T-helper 2 cell treated with Interferon-gamma antibody and Interleukin-4, amounts not matched to agents 5 μg/mL and 100 μg/mL, for 36 hours (primary cell): Measurements from ENCODE around the gene PDE6B.
"Not testable (repeated sequence)": the region's sequence is repeated elsewhere in the genome, so short reads cannot be mapped to it uniquely, and the experiment has no call there.

Experiments
- DNase-seq: peaks from one replicate; pipeline ENCODE4 v3.0.0; 2021; ENCODE audit warnings: low spot score
- H3K27ac Mint-ChIP-seq: one replicate; pipeline ENCODE4 v1.8.0; 2021; ENCODE audit warnings: mild to moderate bottlenecking, mixed read lengths
- H3K27me3 Mint-ChIP-seq: one replicate; pipeline ENCODE4 v1.8.0; 2021; ENCODE audit warnings: low read depth, mixed read lengths
- H3K36me3 Mint-ChIP-seq: one replicate; pipeline ENCODE4 v1.8.0; 2021; ENCODE audit warnings: low read depth, mixed read lengths
- H3K4me1 Mint-ChIP-seq: one replicate; pipeline ENCODE4 v1.8.0; 2021; ENCODE audit warnings: low read depth, mixed read lengths
- H3K4me3 Mint-ChIP-seq: one replicate; pipeline ENCODE4 v1.8.0; 2022; ENCODE audit warnings: mild to moderate bottlenecking, moderate library complexity, mixed read lengths
- H3K9me3 Mint-ChIP-seq: one replicate; pipeline ENCODE4 v1.8.0; 2021; ENCODE audit warnings: mixed read lengths

Gene PDE6B

GRCh38 chr4:633406-633805, 8.0 kb downstream of the PDE6B start:
- Mint-ChIP-seq H3K9me3 (peaks cover 20% of the 10 kb centered on the region), H3K27ac (no peak overlapping the region)

GRCh38 chr4:633976-634598, 8.7 kb downstream of the PDE6B start:
- H3K27me3 Mint-ChIP-seq: no peaks in the 10 kb centered on the region
- H3K9me3 Mint-ChIP-seq: peaks cover 20% of the 10 kb centered on the region
- H3K36me3 Mint-ChIP-seq: no peaks in the 10 kb centered on the region
- H3K4me1 Mint-ChIP-seq: no peaks in the 10 kb centered on the region
- no peak overlapping the region for H3K4me3 Mint-ChIP-seq
- no peak overlapping the region for H3K27ac Mint-ChIP-seq
- no peak for DNase-seq

More at GRCh38 chr4:633406-633805, 8.0 kb downstream of the PDE6B start:
- Mint-ChIP-seq H3K4me1 (no peaks in the 10 kb centered on the region), H3K36me3 (no peaks in the 10 kb centered on the region), H3K4me3 (no peak overlapping the region), H3K27me3 (no peaks in the 10 kb centered on the region)
- no peak for DNase-seq

GRCh38 chr4:634599-634985, 9.2 kb downstream of the PDE6B start:
- no peaks in the 10 kb centered on the region for H3K36me3 Mint-ChIP-seq
- no peak overlapping the region for H3K4me3 Mint-ChIP-seq
- H3K4me1 Mint-ChIP-seq: no peaks in the 10 kb centered on the region
- DNase-seq: no peak
- H3K9me3 Mint-ChIP-seq: peaks cover 20% of the 10 kb centered on the region
- H3K27ac Mint-ChIP-seq: no peak overlapping the region
- H3K27me3 Mint-ChIP-seq: no peaks in the 10 kb centered on the region

GRCh38 chr4:635066-635835, 9.9 kb downstream of the PDE6B start:
- H3K4me1 Mint-ChIP-seq, H3K27ac Mint-ChIP-seq, H3K36me3 Mint-ChIP-seq, H3K4me3 Mint-ChIP-seq, H3K27me3 Mint-ChIP-seq, DNase-seq: not testable (repeated sequence)
- peaks cover 20% of the 10 kb centered on the region for H3K9me3 Mint-ChIP-seq

GRCh38 chr4:635851-636627, 10.7 kb downstream of the PDE6B start:
- Mint-ChIP-seq H3K9me3 (peaks cover 16% of the 10 kb centered on the region), H3K27me3 (no peaks in the 10 kb centered on the region)

GRCh38 chr4:636628-637159, 11.3 kb downstream of the PDE6B start:
- Mint-ChIP-seq H3K4me1 (no peaks in the 10 kb centered on the region), H3K9me3 (peaks cover 11% of the 10 kb centered on the region), H3K27me3 (no peaks in the 10 kb centered on the region), H3K27ac (no peak overlapping the region), H3K4me3 (no peak overlapping the region), H3K36me3 (no peaks in the 10 kb centered on the region)
- no peak for DNase-seq

More at GRCh38 chr4:635851-636627, 10.7 kb downstream of the PDE6B start:
- no peak for DNase-seq
- no peaks in the 10 kb centered on the region for H3K4me1 Mint-ChIP-seq
- no peaks in the 10 kb centered on the region for H3K36me3 Mint-ChIP-seq
- H3K4me3 Mint-ChIP-seq: no peak overlapping the region
- H3K27ac Mint-ChIP-seq: no peak overlapping the region

- H3K36me3 Mint-ChIP-seq: no peaks in the 10 kb centered on the region
- H3K27ac Mint-ChIP-seq: no peak overlapping the region
- no peak for DNase-seq
- no peaks in the 10 kb centered on the region for H3K4me1 Mint-ChIP-seq
- no peaks in the 10 kb centered on the region for H3K27me3 Mint-ChIP-seq
- H3K9me3 Mint-ChIP-seq: peaks cover 2% of the 10 kb centered on the region
- H3K4me3 Mint-ChIP-seq: no peak overlapping the region
Observed at GRCh38 chr4:637536-638280, 12.3 kb downstream of the PDE6B start.

- H3K27me3 Mint-ChIP-seq, H3K4me3 Mint-ChIP-seq, H3K4me1 Mint-ChIP-seq, DNase-seq, H3K36me3 Mint-ChIP-seq, H3K27ac Mint-ChIP-seq: not testable (repeated sequence)
- H3K9me3 Mint-ChIP-seq: peaks cover 12% of the 10 kb centered on the region
Observed at GRCh38 chr4:642366-642765, 17.0 kb downstream of the PDE6B start.

GRCh38 chr4:646460-646859, 21.1 kb downstream of the PDE6B start:
- DNase-seq: no peak
- no peak overlapping the region for H3K27ac Mint-ChIP-seq
- no peaks in the 10 kb centered on the region for H3K4me1 Mint-ChIP-seq
- no peaks in the 10 kb centered on the region for H3K36me3 Mint-ChIP-seq
- H3K27me3 Mint-ChIP-seq: no peaks in the 10 kb centered on the region
- H3K4me3 Mint-ChIP-seq: peak overlapping the region; percentile 49
- peaks cover 12% of the 10 kb centered on the region for H3K9me3 Mint-ChIP-seq

- no peaks in the 10 kb centered on the region for H3K27me3 Mint-ChIP-seq
- peaks cover 12% of the 10 kb centered on the region for H3K9me3 Mint-ChIP-seq
Observed at GRCh38 chr4:647481-647880, 22.1 kb downstream of the PDE6B start.

GRCh38 chr4:648579-649292, 23.4 kb downstream of the PDE6B start:
- Mint-ChIP-seq H3K4me1 (no peaks in the 10 kb centered on the region), H3K36me3 (no peaks in the 10 kb centered on the region), H3K9me3 (peaks cover 12% of the 10 kb centered on the region), H3K27me3 (no peaks in the 10 kb centered on the region), H3K27ac (no peak overlapping the region), H3K4me3 (no peak overlapping the region)
- DNase-seq: no peak

More at GRCh38 chr4:647481-647880, 22.1 kb downstream of the PDE6B start:
- Mint-ChIP-seq H3K4me3 (no peak overlapping the region), H3K4me1 (no peaks in the 10 kb centered on the region), H3K27ac (no peak overlapping the region), H3K36me3 (no peaks in the 10 kb centered on the region)
- DNase-seq: no peak

- no peaks in the 10 kb centered on the region for H3K36me3 Mint-ChIP-seq
- no peak for DNase-seq
- H3K27me3 Mint-ChIP-seq: no peaks in the 10 kb centered on the region
- no peaks in the 10 kb centered on the region for H3K4me1 Mint-ChIP-seq
- H3K27ac Mint-ChIP-seq: no peak overlapping the region
- H3K4me3 Mint-ChIP-seq: no peak overlapping the region
- H3K9me3 Mint-ChIP-seq: peaks cover 8% of the 10 kb centered on the region
Observed at GRCh38 chr4:649293-649625, 23.9 kb downstream of the PDE6B start.

GRCh38 chr4:649751-650310, 24.5 kb downstream of the PDE6B start:
- no peak for DNase-seq

More at GRCh38 chr4:649751-650310, 24.5 kb downstream of the PDE6B start:
- H3K4me1 Mint-ChIP-seq: no peaks in the 10 kb centered on the region
- no peaks in the 10 kb centered on the region for H3K27me3 Mint-ChIP-seq
- H3K36me3 Mint-ChIP-seq: no peaks in the 10 kb centered on the region
- no peak overlapping the region for H3K27ac Mint-ChIP-seq
- peaks cover 6% of the 10 kb centered on the region for H3K9me3 Mint-ChIP-seq
- no peak overlapping the region for H3K4me3 Mint-ChIP-seq
